IMR-90 (cell line): Measurements from ENCODE around the gene OR8G5. TPM values are rescaled to one million over a fixed set of nuclear protein-coding genes. Genes with fewer than 3 reads are reported as not detected.

ENCODE experiments used
- ATAC-seq: fragments of 200-7000 bp; cut with Tn5 transposase; 2 replicates; pipeline ENCODE4 v1.9.1; 2020; ENCODE audit warnings: low read depth, mild to moderate bottlenecking, moderate library complexity
- BruUV-seq: library from RNA; stranded (reverse); fragments of 400-500 nt; replicated peaks from 2 replicates; lab custom pipeline; 2021; lab: Mats Ljungman, UMichigan
- CTCF ChIA-PET: fragments of 300-600 bp; formaldehyde crosslinking; extraction: SDS; loops from one replicate; lab custom pipeline; 2021; ENCODE audit warnings: antibody characterized with exemption; lab: Yijun Ruan, JAX
- POLR2A ChIA-PET: fragments of 300-600 bp; sonication (Branson Sonifier 250); formaldehyde crosslinking; loops from one replicate; lab custom pipeline; 2022; ENCODE audit warnings: antibody characterized with exemption; ENCODE audit not compliant: unreplicated experiment; lab: Charles Lee
- DNase-seq: peaks from one replicate; pipeline ENCODE4 v3.0.0; 2013
- H2AFZ ChIP-seq: replicated peaks from 2 replicates; pipeline ENCODE3; 2013; ENCODE audit warnings: low read length, mild to moderate bottlenecking; ENCODE audit not compliant: poor library complexity
- H2AK5ac ChIP-seq: 2 replicates; pipeline ENCODE4 v1.6.1; 2013; ENCODE audit warnings: low read depth, low read length, inconsistent platforms
- H2AK9ac ChIP-seq: replicated peaks from 2 replicates; pipeline ENCODE3; 2013; ENCODE audit warnings: mild to moderate bottlenecking, low read depth, low read length, moderate library complexity; ENCODE audit not compliant: poor library complexity
- H2BK120ac ChIP-seq: 2 replicates; pipeline ENCODE4 v1.6.1; 2013; ENCODE audit warnings: low read depth, low read length, inconsistent platforms
- H2BK15ac ChIP-seq: 3 replicates; pipeline ENCODE4 v1.6.1; 2013; ENCODE audit warnings: low read depth, low read length, inconsistent platforms
- H2BK20ac ChIP-seq: 2 replicates; pipeline ENCODE4 v1.6.1; 2013; ENCODE audit warnings: low read depth, mild to moderate bottlenecking, inconsistent platforms, low read length, moderate library complexity
- H2BK5ac ChIP-seq: 2 replicates; pipeline ENCODE4 v1.6.1; 2013; ENCODE audit warnings: mild to moderate bottlenecking, low read depth, low read length, inconsistent platforms; ENCODE audit not compliant: poor library complexity, severe bottlenecking
- H3K14ac ChIP-seq: replicated peaks from 2 replicates; pipeline ENCODE4 v1.6.1; 2013; ENCODE audit warnings: low read depth, low read length, inconsistent platforms
- H3K18ac ChIP-seq: 2 replicates; pipeline ENCODE4 v1.6.1; 2013; ENCODE audit warnings: low read depth, low read length, control low read depth
- H3K23ac ChIP-seq: 2 replicates; pipeline ENCODE4 v1.6.1; 2013; ENCODE audit warnings: low read depth, low read length, inconsistent platforms
- H3K27ac ChIP-seq: 2 replicates; pipeline ENCODE4 v1.5.1; 2013; ENCODE audit warnings: mild to moderate bottlenecking, control low read depth, low read length; ENCODE audit not compliant: insufficient read depth
- H3K27me3 ChIP-seq: 2 replicates; pipeline ENCODE4 v1.6.1; 2013; ENCODE audit warnings: low read length; ENCODE audit not compliant: control insufficient read depth, insufficient read depth
- H3K36me3 ChIP-seq: 2 replicates; pipeline ENCODE4 v1.6.1; 2013; ENCODE audit warnings: low read length, mixed read lengths; ENCODE audit not compliant: control insufficient read depth, insufficient read depth
- H3K4ac ChIP-seq: 2 replicates; pipeline ENCODE4 v1.6.1; 2013; ENCODE audit warnings: low read depth, low read length, inconsistent platforms
- H3K4me1 ChIP-seq: 2 replicates; pipeline ENCODE4 v1.6.1; 2013; ENCODE audit warnings: low read length, mixed read lengths; ENCODE audit not compliant: control insufficient read depth, insufficient read depth
- H3K4me2 ChIP-seq: 2 replicates; pipeline ENCODE4 v1.6.1; 2013; ENCODE audit warnings: low read depth, mild to moderate bottlenecking, control low read depth, low read length, moderate library complexity
- H3K4me3 ChIP-seq: 2 replicates; pipeline ENCODE4 v1.5.1; 2013; ENCODE audit warnings: low read depth, mild to moderate bottlenecking, control low read depth, low read length, moderate library complexity; ENCODE audit not compliant: insufficient read depth
- H3K56ac ChIP-seq: 2 replicates; pipeline ENCODE4 v1.6.1; 2013; ENCODE audit warnings: low read length, inconsistent platforms; ENCODE audit not compliant: insufficient read depth; ENCODE audit errors: extremely low read depth
- H3K79me1 ChIP-seq, 2 experiments: 2 replicates each; pipeline ENCODE4 v1.6.1; 2013; ENCODE audit warnings: low read length in 2 of 2, inconsistent platforms in 1 of 2, low read depth in 1 of 2
- H3K9ac ChIP-seq: 2 replicates; pipeline ENCODE4 v1.6.1; 2013; ENCODE audit warnings: low read depth, low read length, control low read depth
- H3K9me1 ChIP-seq: 2 replicates; pipeline ENCODE4 v1.6.1; 2013; ENCODE audit warnings: low read length, inconsistent platforms; ENCODE audit not compliant: insufficient read depth
- H3K9me3 ChIP-seq: 2 replicates; pipeline ENCODE4 v1.6.1; 2013; ENCODE audit warnings: low read length; ENCODE audit not compliant: control insufficient read depth, insufficient read depth
- H4K20me1 ChIP-seq: 2 replicates; pipeline ENCODE4 v1.6.1; 2013; ENCODE audit warnings: low read length, inconsistent platforms; ENCODE audit not compliant: insufficient read depth
- H4K5ac ChIP-seq: 2 replicates; pipeline ENCODE4 v1.6.1; 2013; ENCODE audit warnings: mild to moderate bottlenecking, low read depth, low read length, control low read depth
- H4K8ac ChIP-seq, 2 experiments: 2 replicates each; pipeline ENCODE4 v1.6.1; 2013; ENCODE audit warnings: low read depth in 2 of 2, low read length in 2 of 2, control low read depth in 1 of 2, inconsistent platforms in 1 of 2
- H4K91ac ChIP-seq: 2 replicates; pipeline ENCODE4 v1.6.1; 2013; ENCODE audit warnings: low read depth, low read length, inconsistent platforms; ENCODE audit not compliant: insufficient read depth
- BHLHE40 ChIP-seq: fragments of 150-350 bp; IDR thresholded peaks from 2 replicates; pipeline ENCODE4 v1.6.1; 2016; ENCODE audit warnings: mild to moderate bottlenecking, low read depth, low read length
- CEBPB ChIP-seq: IDR thresholded peaks from 2 replicates; pipeline ENCODE4 v1.6.1; 2012; ENCODE audit warnings: low read depth, low read length, improper control_type of control experiment
- CHD1 ChIP-seq: IDR thresholded peaks from 2 replicates; pipeline ENCODE4 v1.6.1; 2012; ENCODE audit warnings: low read depth, low read length, improper control_type of control experiment
- ELK1 ChIP-seq: fragments of 150-350 bp; IDR thresholded peaks from 2 replicates; pipeline ENCODE4 v1.6.1; 2016; ENCODE audit warnings: low read depth, mild to moderate bottlenecking, low read length, moderate library complexity, borderline replicate concordance
- FOS ChIP-seq: fragments of 150-350 bp; IDR thresholded peaks from 2 replicates; pipeline ENCODE4 v1.6.1; 2016; ENCODE audit warnings: low read depth, low read length
- MAFK ChIP-seq: IDR thresholded peaks from 2 replicates; pipeline ENCODE4 v1.6.1; 2012; ENCODE audit warnings: low read depth, low read length, improper control_type of control experiment
- MAZ ChIP-seq: IDR thresholded peaks from 2 replicates; pipeline ENCODE4 v1.6.1; 2012; ENCODE audit warnings: low read depth, mild to moderate bottlenecking, low read length, improper control_type of control experiment, moderate library complexity, borderline replicate concordance
- MXI1 ChIP-seq: IDR thresholded peaks from 2 replicates; pipeline ENCODE4 v1.6.1; 2012; ENCODE audit warnings: low read depth, mild to moderate bottlenecking, low read length, moderate library complexity, borderline replicate concordance
- NFE2L2 ChIP-seq: fragments of 150-350 bp; IDR thresholded peaks from 2 replicates; pipeline ENCODE4 v1.6.1; 2016; ENCODE audit warnings: low read depth, mild to moderate bottlenecking, low read length
- POLR2A ChIP-seq: IDR thresholded peaks from 2 replicates; pipeline ENCODE4 v1.6.1; 2012; ENCODE audit warnings: mild to moderate bottlenecking, low read depth, low read length
- RAD21 ChIP-seq: IDR thresholded peaks from 2 replicates; pipeline ENCODE4 v1.6.1; 2012; ENCODE audit warnings: low read length, improper control_type of control experiment
- RCOR1 ChIP-seq: IDR thresholded peaks from 2 replicates; pipeline ENCODE4 v1.6.1; 2012; ENCODE audit warnings: mild to moderate bottlenecking, low read length, improper control_type of control experiment; ENCODE audit not compliant: insufficient replicate concordance
- RFX5 ChIP-seq: IDR thresholded peaks from 2 replicates; pipeline ENCODE4 v1.8.0; 2012; ENCODE audit warnings: low read depth, mild to moderate bottlenecking, low read length, moderate library complexity
- SMC3 ChIP-seq: fragments of 150-350 bp; IDR thresholded peaks from 2 replicates; pipeline ENCODE4 v1.6.1; 2016; ENCODE audit warnings: low read depth, mild to moderate bottlenecking, antibody characterized with exemption, low read length, moderate library complexity
- USF2 ChIP-seq: fragments of 150-350 bp; IDR thresholded peaks from 2 replicates; pipeline ENCODE4 v1.6.1; 2017; ENCODE audit warnings: mild to moderate bottlenecking, antibody characterized with exemption, low read length, low read depth
- WGBS, 2 experiments: methylation state at CpG; one replicate each; pipeline versions ENCODE4 v1.1.5 to v1.1.7; 2013; ENCODE audit warnings: missing lambda C conversion rate in 2 of 2; ENCODE audit not compliant: insufficient read length in 1 of 2; ENCODE audit errors: extremely low coverage in 2 of 2; 5-methylcytosine and 5-hydroxymethylcytosine counted together
- dilution Hi-C: fragments of 300-500 bp; cut with HindIII; formaldehyde crosslinking; loops from one replicate; pipeline ENCODE4 v1.14.3; 2018; ENCODE audit warnings: low sequenced_read_pairs; ENCODE audit not compliant: unreplicated experiment
- in situ Hi-C: fragments of 300-500 bp; cut with MboI; formaldehyde crosslinking; loops from 3 replicates; pipeline ENCODE4 v1.14.3; 2019; ENCODE audit warnings: low sequenced_read_pairs, inconsistent platforms, mixed read lengths
- intact Hi-C: fragments of 100-400 bp; cut with micrococcal nuclease; formaldehyde crosslinking; loops from 2 replicates; pipeline ENCODE4 v1.10.0; 2022
- polyA plus RNA-seq, 3 experiments: library from polyadenylated mRNA; depleted of rRNA; stranded (reverse); fragments of >200 nt; gene quantifications; 2 replicates each; pipeline ENCODE4 v1.2.3, GENCODE V29; 2012; ENCODE audit warnings: low replicate concordance in 1 of 3
- total RNA-seq: library from RNA; depleted of rRNA; stranded (reverse); fragments of >200 nt; gene quantifications from 2 replicates; pipeline ENCODE4 v1.2.3, GENCODE V29; 2012

OR8G5 gene
- total and polyA plus RNA-seq, 2 of the 4 experiments (the other 2 are of a cell fraction), result not detected

- Histone ChIP-seq H4K91ac (no peak overlapping the region; the same call in 1 of the 2 replicates), H3K27me3 (no peaks in the 10 kb centered on the region), H3K79me1 (no peaks in the 10 kb centered on the region), H3K56ac (no peak overlapping the region), H2BK20ac (no peak overlapping the region), H2BK120ac (no peak overlapping the region), H3K36me3 (no peaks in the 10 kb centered on the region), H2BK15ac (no peak overlapping the region), H3K4me3 (no peak overlapping the region), H3K27ac (no peak overlapping the region), H3K4me1 (no peaks in the 10 kb centered on the region), H3K9me3 (no peaks in the 10 kb centered on the region), H2AK5ac (no peak overlapping the region), H3K18ac (no peak overlapping the region), H3K4me2 (no peak overlapping the region), H2AK9ac (no peak overlapping the region), H2AFZ (no peak overlapping the region), H4K8ac (no peak overlapping the region), H4K5ac (no peak overlapping the region), H3K9ac (no peak overlapping the region), H3K23ac (no peak overlapping the region), H3K14ac (no peak overlapping the region), H3K9me1 (no peaks in the 10 kb centered on the region), H3K4ac (no peak overlapping the region), H4K20me1 (no peaks in the 10 kb centered on the region), H2BK5ac (no peak overlapping the region)
- intact Hi-C loops, result no loop called here
- no CpG with 5 or more reads among the region's 1 CpG for WGBS, 2 experiments
- ChIA-PET POLR2A (no interaction called here), CTCF (no interaction called here)
- TF ChIP-seq ELK1, result no peak
- TF ChIP-seq RAD21, result no peak
- TF ChIP-seq RFX5, result no peak
- TF ChIP-seq CHD1, result no peak
- TF ChIP-seq USF2, result no peak
- no peak for TF ChIP-seq SMC3
- no peak for TF ChIP-seq CEBPB
- no peak for TF ChIP-seq FOS
- TF ChIP-seq POLR2A, result no peak
- no peak for TF ChIP-seq MAZ
- TF ChIP-seq MXI1, result no peak
- no peak for TF ChIP-seq BHLHE40
- no peak for TF ChIP-seq MAFK
- no peak for TF ChIP-seq RCOR1
- no peak for TF ChIP-seq NFE2L2
- no TSS peak for BruUV-seq
- ATAC-seq (no peak), DNase-seq (no peak)
- dilution Hi-C loops, result no loop called here
- in situ Hi-C loops, result no loop called here
Observed at GRCh38 chr11:124294687-124295086, 38.5 kb downstream of the OR8G5 start.
